Measurements from ENCODE around the gene TRRAP. TPM values are rescaled to one million over a fixed set of nuclear protein-coding genes. Genes with fewer than 3 reads are reported as not detected.
A peak's percentile ranks its signal among the peaks of the same experiment; 100 is the strongest.
"Not testable (repeated sequence)": the region's sequence is repeated elsewhere in the genome, so short reads cannot be mapped to it uniquely, and the experiment has no call there.

Gene TRRAP
- total and polyA plus RNA-seq, 8 donors: 4.3 to 38.0 (median 15.7) TPM

GRCh38 chr7:98869597-98870120 lies 8.7 kb upstream of the TRRAP start, which contains the start of gene TMEM130:
TSS of gene TMEM130 (minus strand) at chr7:98870014. CDS start at chr7:98869861, 153 bp downstream.
- H3K27me3 ChIP-seq: peaks cover 14 to 75% (median 30%) of the 10 kb centered on the region in 3 donors
- no peak for DNase-seq

GRCh38 chr7:98870121-98870651 lies 8.1 kb upstream of the TRRAP start:
- H3K27ac ChIP-seq: no peak overlapping the region
- peak overlapping the region; percentile 36 to 57 (median 48) for H3K4me3 ChIP-seq
- H3K36me3 ChIP-seq: no peaks in the 10 kb centered on the region
- peaks cover 14 to 71% (median 30%) of the 10 kb centered on the region in 3 donors for H3K27me3 ChIP-seq
- H3K4me1 ChIP-seq: peaks cover 13 to 31% (median 21%) of the 10 kb centered on the region in 4 donors
- intact Hi-C loops (cut with DNase I; ENCODE audit: low total_unique reads): no loop called here
- DNase-seq: peak in 1 of 2 donors; percentile 79
- no peaks in the 10 kb centered on the region for H3K9me3 ChIP-seq
- TF ChIP-seq POLR2A (IDR thresholded peaks at IDR 0.05) (no peak), CTCF (IDR thresholded peaks at IDR 0.05) (no peak), POLR2AphosphoS5 (IDR thresholded peaks at IDR 0.05) (no peak), EP300 (IDR thresholded peaks at IDR 0.05) (no peak)
- 1 to 2% (median 2%) methylated on average over 30 to 34 of the region's 35 CpGs for WGBS, 5 donors

More at GRCh38 chr7:98869597-98870120, 8.7 kb upstream of the TRRAP start, which contains the start of gene TMEM130:
- no peaks in the 10 kb centered on the region for H3K9me3 ChIP-seq
- 0 to 2% (median 1%) methylated on average over 23 to 66 of the region's 69 CpGs for WGBS, 5 donors
- intact Hi-C loops (cut with DNase I; ENCODE audit: low total_unique reads): no loop called here
- peaks cover 13 to 31% (median 21%) of the 10 kb centered on the region in 4 donors for H3K4me1 ChIP-seq
- no peak within 1 kb of the TSS for H3K27ac ChIP-seq
- H3K36me3 ChIP-seq: no peaks in the 10 kb centered on the region
- H3K4me3 ChIP-seq: peak within 1 kb of the TSS; percentile 36 to 57 (median 48)
- no peak for TF ChIP-seq CTCF (IDR thresholded peaks at IDR 0.05)
- TF ChIP-seq POLR2A (IDR thresholded peaks at IDR 0.05): no peak
- no peak for TF ChIP-seq POLR2AphosphoS5 (IDR thresholded peaks at IDR 0.05)
- TF ChIP-seq EP300 (IDR thresholded peaks at IDR 0.05): no peak

GRCh38 chr7:98870807-98871491 lies 7.4 kb upstream of the TRRAP start:
- Histone ChIP-seq H3K27ac (no peak overlapping the region), H3K9me3 (no peaks in the 10 kb centered on the region), H3K36me3 (no peaks in the 10 kb centered on the region), H3K27me3 (peaks cover 14 to 63% (median 30%) of the 10 kb centered on the region in 3 donors), H3K4me3 (no peak overlapping the region), H3K4me1 (peaks cover 13 to 31% (median 21%) of the 10 kb centered on the region in 4 donors)
- no peak for DNase-seq
- TF ChIP-seq EP300 (IDR thresholded peaks at IDR 0.05): no peak
- no peak for TF ChIP-seq POLR2AphosphoS5 (IDR thresholded peaks at IDR 0.05)
- no peak for TF ChIP-seq POLR2A (IDR thresholded peaks at IDR 0.05)
- no peak for TF ChIP-seq CTCF (IDR thresholded peaks at IDR 0.05)
- intact Hi-C loops (cut with DNase I; ENCODE audit: low total_unique reads): no loop called here
- 76 to 81% (median 79%) methylated on average over 2 to 17 of the region's 17 CpGs for WGBS, 5 donors

- no peak for DNase-seq
- WGBS, 5 donors: 63 to 74% (median 68%) methylated on average over 7 of the region's 7 CpGs
- Histone ChIP-seq H3K27ac (no peak overlapping the region), H3K27me3 (peaks cover 14 to 54% (median 30%) of the 10 kb centered on the region in 3 donors), H3K9me3 (no peaks in the 10 kb centered on the region), H3K4me1 (peaks cover 13 to 26% (median 20%) of the 10 kb centered on the region in 4 donors), H3K4me3 (no peak overlapping the region), H3K36me3 (no peaks in the 10 kb centered on the region)
- TF ChIP-seq CTCF (IDR thresholded peaks at IDR 0.05): no peak
- intact Hi-C loops (cut with DNase I; ENCODE audit: low total_unique reads): no loop called here
Measured at GRCh38 chr7:98872328-98872924, 5.9 kb upstream of the TRRAP start.

- peaks cover 16 to 30% (median 27%) of the 10 kb centered on the region in 4 donors for H3K4me1 ChIP-seq
- H3K27ac ChIP-seq; H3K9me3 ChIP-seq; H3K4me3 ChIP-seq; H3K36me3 ChIP-seq; DNase-seq; intact Hi-C loops (cut with DNase I; ENCODE audit: low total_unique reads): not testable (repeated sequence)
- WGBS, 5 donors: 88 to 94% (median 93%) methylated on average over 11 of the region's 11 CpGs
- peaks cover 14 to 42% (median 25%) of the 10 kb centered on the region in 3 donors for H3K27me3 ChIP-seq
Measured at GRCh38 chr7:98873610-98874009, 4.7 kb upstream of the TRRAP start.
